Heart left ventricle (tissue), 13 donors: Measurements from ENCODE around the gene CATSPERD.

ENCODE experiments used
- POLR2A ChIP-seq, 2 donors: fragments of 450-650 bp; IDR thresholded peaks; one replicate each; pipeline ENCODE4 v1.6.1; 2017; ENCODE audit warnings: antibody characterized with exemption in 2 of 2, mild to moderate bottlenecking in 2 of 2, moderate library complexity in 2 of 2
- TF ChIP-seq, protein P1 (sequence below), 12 donors: fragments of 200-600 bp; sonication (generic) in 4 of 12; IDR thresholded peaks; one replicate each; pipeline versions ENCODE4 v1.5.0 to v1.8.0; 2018 to 2022; ENCODE audit warnings: antibody characterized with exemption in 12 of 12, mild to moderate bottlenecking in 5 of 12
- donor health status: ischemic (EF 13 %, LVEDD 7.1; RV severe dilation, severe dysfunction).
- donor health status: DM: no; HTN: yes; CAD: no.
- donor health status: DM: no; HTN: no; CAD: no.
- donor health status: ischemic (EF 25% LVEDD 6.9; RV normal size, moderate dysfunction).
- donor health status: ischemic (EF 25% LVEDD 5.7; RV mildly dilated, moderate dysfunction).
- donor health status: ischemic (EF 35%, LVEDD 5.7; RV mildly dilated, moderate dysfunction).
- donor health status: nonischemic (EF 11% LVEDD 7.7; RV severe dilation, severe dysfunction).
- donor health status: DM: yes; HTN: yes; CAD: no.
- donor health status: PGD.
- donor health status: ischemic (EF 29% LVEDD 5.4; RV normal size, mild dysfunction).
- donor health status: nonischemic (EF 23%, LVEDD 6.1; RV moderate dilation, normal function).

DNA sequence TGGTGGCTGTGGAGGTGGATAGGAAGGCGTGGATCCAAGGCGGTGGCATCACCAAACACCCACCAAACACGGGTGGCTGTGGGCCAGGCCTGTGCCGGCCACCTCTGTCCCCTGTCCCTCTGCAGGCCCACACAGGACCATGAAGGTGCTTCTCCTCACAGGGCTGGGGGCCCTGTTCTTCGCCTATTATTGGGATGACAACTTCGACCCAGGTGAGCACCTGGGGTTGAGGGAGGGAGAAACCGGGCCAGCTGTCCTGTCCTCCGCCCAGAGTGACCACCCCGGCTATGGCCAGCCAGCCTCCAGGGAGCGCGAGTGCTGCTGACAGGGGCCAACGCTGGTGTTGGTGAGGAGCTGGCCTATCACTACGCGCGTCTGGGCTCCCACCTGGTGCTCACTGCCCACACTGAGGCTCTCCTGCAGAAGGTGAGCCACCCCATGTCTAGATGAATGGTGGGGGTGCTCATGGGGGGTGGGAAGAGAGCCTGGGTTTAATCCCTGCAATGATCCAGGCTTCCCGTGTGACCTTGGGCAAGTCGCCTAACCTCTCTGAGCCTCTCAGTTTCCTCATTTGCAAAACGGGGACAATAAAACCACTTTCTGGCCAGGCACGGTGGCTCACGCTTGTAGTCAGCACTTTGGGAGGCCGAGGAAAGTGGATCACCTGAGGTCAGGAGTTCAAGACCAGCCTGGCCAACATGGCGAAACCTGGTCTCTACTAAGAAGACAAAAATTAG lies 35.6 kb upstream of the CATSPERD start:
- TF ChIP-seq, protein P1, sequence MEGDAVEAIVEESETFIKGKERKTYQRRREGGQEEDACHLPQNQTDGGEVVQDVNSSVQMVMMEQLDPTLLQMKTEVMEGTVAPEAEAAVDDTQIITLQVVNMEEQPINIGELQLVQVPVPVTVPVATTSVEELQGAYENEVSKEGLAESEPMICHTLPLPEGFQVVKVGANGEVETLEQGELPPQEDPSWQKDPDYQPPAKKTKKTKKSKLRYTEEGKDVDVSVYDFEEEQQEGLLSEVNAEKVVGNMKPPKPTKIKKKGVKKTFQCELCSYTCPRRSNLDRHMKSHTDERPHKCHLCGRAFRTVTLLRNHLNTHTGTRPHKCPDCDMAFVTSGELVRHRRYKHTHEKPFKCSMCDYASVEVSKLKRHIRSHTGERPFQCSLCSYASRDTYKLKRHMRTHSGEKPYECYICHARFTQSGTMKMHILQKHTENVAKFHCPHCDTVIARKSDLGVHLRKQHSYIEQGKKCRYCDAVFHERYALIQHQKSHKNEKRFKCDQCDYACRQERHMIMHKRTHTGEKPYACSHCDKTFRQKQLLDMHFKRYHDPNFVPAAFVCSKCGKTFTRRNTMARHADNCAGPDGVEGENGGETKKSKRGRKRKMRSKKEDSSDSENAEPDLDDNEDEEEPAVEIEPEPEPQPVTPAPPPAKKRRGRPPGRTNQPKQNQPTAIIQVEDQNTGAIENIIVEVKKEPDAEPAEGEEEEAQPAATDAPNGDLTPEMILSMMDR (IDR thresholded peaks at IDR 0.05): no peak
- TF ChIP-seq POLR2A (IDR thresholded peaks at IDR 0.05): no peak
